HK-2 (cell line): ENCODE results near the gene FBXL19.

Source experiments
- DNase-seq: peaks from one replicate; pipeline ENCODE4 v3.0.0-alpha.2; 2018; ENCODE audit not compliant: unreplicated experiment

Gene FBXL19

DNA sequence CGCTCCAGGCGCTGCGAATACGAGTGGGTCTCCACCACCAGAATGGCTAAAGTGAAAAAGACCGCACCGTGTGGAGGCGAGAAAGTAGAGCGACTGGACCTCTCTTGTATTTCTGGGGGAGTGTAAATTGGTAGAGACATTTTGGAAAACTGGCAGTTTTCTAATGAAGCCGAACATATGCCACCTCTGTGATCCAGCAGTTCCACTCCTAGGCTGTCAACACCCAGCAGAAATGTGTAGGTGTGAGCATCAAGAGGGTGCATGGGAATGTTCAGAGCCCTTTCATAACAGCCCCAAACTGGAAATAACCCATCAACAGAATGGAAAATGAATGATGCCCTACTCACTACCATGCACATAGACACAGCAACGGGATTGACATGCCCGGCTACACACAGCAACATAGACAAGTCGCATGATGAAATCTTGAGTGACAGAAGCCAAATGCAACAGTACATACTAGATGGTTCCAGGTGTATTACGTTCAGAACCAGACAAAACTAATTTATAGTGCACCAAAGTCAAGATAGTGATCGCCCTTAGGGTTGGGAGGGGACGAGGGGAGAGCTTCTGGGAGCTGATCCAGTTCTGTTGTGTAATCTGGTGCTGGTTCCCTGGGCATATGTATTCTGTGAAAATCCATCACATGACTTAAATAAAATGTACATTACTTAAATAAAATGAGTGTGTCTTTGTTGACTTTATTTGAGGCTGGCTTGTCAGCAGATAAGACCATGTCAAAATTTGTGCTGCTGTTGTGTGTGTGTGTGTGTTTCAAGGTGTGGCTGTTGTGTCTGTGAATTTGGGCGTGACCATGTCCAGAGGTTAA lies 28.6 kb upstream of the FBXL19 start:
- no peak for DNase-seq

DNA sequence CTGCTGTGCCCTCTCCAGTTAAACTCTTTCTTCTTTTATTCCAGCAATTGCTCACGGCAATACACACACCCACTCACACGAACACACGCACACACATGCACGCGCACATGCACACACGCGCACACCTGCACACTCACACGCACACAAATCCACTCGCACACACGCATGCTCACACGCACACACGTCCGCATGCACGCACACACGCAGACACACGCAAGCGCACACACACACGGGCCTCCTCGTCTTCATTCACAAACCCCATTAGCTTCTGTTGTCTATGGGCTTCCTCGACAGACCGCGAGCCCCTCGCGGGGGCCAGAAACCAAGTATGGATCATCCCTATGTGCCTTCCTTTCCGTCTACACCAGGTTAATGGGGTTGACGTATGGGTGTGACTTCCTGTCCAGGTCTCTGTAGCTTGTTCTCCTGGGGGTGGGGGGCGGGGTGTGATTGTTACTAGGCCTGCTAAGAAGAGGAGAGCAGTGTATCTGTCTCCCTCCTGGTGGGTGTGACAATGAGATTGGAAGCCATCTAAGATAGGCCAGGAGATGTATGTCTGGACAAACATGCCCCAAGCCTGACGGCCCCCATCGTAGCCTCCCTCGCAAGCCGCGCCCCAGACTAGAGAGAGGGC lies 27.6 kb upstream of the FBXL19 start:
- no peak for DNase-seq

DNA sequence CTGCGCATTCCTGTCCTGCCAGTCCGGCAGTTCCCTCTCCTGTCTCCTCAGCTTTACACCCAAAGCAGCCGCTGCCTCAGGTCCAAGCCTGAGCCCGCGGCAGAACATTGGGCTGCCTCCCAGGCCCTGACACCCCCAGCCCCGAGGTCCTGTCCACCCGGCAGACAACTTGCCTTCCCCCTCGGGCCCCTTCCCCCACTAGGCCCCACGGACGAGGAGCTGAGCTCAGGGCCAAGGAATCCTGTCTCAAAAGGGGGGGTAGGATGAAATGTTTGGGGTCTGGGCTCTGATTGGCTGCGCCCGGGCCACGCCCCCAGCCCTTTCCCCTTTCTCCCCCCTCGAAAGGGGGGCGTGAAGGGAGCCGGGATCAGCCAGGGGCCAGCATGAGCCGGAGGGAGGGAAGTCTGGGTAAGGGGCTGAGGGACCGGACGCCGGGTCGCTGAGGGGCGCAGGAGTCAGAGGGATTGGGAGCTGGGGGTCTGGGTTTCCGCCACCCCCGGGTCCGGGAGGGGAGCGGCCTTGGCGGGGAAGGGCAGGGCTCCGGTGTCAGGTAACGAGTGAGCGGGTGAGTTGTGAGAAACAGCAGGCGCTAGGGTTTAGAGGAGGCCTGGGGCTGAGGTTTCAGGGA lies 27.0 kb upstream of the FBXL19 start, which contains the start of gene CTF1:
TSS of gene CTF1 (plus strand) at position 354 of the 628 bp plus-strand sequence. CDS start at position 384, 30 bp downstream.
- no peak for DNase-seq

DNA sequence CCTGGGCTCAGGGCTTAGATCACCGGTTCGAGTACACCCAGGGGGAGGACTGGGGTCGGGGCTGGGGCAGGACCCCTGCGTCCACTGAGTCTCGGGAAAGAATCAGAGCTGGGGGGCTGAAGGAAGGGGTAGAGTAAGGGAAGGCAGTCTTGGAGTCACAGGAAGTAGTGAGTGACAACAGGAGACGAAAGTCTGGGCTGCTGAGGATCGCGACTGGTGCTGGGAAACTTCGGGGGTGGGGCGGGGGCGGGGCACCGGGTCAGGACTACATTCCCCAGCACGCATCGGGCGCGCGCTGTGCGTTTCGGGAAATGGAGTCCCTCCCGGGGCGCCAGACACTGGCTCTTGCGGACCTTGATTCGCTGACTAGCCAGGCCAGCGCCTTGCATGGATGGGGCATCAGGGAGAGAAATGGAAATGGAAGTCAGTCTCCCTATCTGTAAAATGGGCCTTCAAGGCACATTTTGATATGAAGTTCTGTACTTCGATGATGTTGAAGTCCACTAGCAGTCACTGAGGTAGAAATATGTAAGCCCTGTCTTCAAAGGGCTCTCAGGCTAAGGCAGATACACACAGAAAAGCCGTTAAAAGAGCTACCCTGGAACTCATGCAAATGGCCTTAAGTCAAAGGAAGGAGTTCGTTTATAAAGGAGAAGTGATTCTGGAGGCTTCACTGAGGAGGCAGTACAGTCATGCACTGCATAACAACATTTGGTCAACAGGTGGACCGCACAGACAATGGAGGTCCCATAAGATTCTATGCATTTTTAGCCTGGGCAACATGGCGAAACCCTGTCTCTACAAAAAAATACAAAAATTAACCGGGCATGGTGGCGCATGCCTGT lies 26.3 kb upstream of the FBXL19 start:
- peak; percentile 41 for DNase-seq

DNA sequence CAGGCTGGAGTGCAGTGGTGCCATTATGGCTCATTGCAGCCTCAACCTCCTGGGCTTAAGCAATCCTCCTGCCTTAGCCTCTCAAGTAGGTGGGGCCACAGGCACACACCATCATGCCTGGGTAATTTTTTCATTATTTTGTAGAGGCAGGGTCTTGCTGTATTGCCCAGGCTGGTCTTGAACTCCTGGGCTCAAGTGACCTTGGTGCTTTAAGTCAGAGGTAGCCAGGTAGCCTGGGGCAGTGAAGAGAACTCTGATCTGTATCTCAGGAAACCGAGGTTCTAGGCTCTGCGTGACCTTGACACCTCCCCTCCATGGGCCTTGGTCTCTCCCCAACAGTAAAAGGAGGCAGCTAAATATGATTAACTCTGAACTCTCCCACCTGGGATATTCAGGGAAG lies 23.6 kb upstream of the FBXL19 start:
- no peak for DNase-seq

DNA sequence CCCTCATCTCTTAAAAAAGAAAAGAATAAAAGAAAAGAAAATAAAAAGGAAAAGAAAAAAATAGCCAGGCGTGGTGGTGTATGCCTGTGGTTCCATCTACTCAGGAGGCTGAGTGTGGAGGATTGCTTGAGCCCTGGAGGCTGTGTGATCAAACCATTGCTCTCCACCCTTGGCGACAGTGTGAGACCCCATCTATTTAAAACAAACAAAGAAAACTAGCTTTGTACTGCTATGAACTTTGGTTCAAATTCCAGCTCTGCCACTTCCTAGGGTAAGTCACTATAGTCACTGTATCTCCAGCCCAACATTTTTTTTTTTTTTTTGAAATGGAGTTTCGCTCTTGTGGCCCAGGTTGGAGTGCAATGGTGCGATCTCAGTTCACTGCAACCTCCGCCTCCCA lies 22.8 kb upstream of the FBXL19 start:
- DNase-seq, result no peak

DNA sequence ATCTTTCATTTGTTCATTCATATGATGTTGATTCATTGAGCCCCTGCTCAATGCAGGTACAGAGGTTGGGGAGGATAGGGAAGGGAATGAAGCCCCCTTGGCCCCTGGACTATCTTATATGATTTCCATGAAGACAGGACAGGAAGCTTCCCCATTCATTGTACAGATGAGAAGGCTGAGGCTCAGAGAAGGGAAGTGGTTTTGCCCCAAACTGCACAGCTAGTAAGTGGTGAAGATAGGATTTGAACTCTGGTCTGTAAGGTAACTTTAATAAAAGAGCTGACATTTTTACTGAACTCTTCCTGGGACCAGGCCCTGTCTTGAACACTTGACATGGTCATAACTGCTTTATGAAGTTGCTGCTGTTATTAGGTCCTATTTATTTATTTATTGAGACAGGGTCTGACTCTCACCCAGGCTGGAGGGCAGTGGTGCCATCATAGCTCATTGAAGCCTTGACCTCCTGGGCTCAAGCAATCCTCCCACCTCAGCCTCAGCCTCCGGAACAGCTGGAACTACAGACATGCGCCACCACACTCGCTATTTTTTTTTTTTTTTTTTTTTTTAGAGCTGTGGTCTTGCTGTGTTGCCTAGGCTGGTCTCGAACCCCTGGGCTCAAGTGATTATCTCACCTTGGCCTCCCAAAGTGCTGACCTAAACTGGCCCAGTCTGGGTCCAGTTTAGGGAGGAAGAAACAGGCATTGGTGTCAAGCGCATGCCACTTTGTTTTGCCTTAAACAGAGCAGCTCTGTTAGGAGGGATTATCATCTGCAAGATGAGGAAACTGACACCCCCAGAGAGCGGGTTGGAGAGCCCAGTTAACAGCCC lies 22.0 kb upstream of the FBXL19 start:
- DNase-seq, result no peak

DNA sequence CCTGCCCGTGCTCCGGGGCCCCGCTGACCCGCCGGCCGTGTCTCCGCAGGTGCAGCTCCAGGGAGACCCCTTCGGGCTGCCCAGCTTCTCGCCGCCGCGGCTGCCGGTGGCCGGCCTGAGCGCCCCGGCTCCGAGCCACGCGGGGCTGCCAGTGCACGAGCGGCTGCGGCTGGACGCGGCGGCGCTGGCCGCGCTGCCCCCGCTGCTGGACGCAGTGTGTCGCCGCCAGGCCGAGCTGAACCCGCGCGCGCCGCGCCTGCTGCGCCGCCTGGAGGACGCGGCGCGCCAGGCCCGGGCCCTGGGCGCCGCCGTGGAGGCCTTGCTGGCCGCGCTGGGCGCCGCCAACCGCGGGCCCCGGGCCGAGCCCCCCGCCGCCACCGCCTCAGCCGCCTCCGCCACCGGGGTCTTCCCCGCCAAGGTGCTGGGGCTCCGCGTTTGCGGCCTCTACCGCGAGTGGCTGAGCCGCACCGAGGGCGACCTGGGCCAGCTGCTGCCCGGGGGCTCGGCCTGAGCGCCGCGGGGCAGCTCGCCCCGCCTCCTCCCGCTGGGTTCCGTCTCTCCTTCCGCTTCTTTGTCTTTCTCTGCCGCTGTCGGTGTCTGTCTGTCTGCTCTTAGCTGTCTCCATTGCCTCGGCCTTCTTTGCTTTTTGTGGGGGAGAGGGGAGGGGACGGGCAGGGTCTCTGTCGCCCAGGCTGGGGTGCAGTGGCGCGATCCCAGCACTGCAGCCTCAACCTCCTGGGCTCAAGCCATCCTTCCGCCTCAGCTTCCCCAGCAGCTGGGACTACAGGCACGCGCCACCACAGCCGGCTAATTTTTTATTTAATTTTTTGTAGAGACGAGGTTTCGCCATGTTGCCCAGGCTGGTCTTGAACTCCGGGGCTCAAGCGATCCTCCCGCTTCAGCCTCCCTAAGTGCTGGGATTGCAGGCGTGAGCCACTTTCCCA lies 21.1 kb upstream of the FBXL19 start:
- DNase-seq, result no peak

DNA sequence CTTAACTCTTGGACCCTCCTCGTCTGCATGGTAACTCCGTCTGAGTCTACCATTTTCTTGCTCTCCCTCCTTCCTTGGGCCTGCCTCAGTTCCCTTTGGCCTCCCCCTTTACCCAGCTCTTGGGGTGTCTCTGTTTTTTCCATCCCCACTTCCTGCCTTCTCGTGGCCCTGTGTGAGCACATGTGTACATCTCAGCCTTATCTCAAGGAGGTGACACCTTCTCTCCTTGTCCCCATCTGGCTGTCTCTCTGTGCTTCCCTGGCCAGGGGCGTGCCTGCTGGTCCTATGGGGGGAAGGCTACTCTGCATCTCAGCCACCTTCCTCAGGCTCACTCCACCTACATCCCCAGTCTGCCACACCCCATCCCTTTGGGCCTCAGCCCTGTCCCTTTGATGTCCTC lies 20.4 kb upstream of the FBXL19 start:
- DNase-seq, result no peak

DNA sequence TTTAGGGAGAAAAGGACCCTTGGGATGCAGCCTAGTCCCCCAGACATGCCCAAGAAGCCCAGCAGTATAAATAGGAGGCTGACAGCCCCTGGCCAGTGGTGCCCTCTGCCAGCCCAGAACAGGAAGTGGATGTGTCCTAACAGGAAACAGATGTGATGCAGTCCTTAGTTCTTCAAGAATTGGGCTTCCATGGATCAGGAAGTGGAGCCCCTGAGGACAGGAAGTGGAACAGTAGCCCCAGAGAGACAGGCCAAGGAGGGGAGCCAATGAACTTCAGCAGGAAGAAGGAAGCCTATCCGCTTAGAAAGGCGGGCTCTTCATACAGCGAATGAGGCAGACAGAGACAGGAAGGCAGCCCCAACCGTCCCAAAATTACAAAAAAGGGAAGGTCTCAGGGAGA lies 19.8 kb upstream of the FBXL19 start:
- DNase-seq, result no peak

DNA sequence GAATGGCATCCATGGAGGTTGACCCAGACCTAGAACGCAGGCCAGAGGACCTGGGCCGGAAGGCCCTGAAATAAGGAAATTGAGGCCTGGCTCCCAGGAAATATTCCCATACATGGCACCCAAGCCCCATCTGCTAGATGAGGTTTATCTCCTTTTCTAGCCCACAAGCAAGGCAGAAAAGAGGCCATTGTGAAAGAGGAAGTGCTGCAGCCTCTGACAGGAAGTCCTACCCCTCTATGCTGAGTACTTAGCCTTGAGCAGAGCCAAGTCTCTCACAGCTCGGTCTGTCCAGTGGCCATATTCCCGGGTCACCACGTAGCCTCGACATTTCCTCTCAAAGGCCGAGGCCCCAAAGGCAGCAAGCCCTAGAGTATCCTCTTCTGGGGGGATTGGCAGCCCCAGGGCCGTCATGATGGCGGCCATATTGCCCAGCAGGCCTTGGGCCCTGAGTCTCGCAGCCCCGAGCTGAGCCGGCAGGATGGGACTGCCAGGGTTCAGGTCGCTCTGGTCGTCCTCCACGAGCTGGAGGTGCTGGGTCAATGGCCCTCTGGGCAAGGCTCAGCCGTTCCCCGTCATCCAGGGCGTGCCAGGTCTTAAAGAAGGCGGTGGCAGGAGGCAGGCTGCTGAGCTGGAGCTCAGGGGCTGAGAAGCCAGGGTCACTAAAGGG lies 19.1 kb upstream of the FBXL19 start:
- no peak for DNase-seq

DNA sequence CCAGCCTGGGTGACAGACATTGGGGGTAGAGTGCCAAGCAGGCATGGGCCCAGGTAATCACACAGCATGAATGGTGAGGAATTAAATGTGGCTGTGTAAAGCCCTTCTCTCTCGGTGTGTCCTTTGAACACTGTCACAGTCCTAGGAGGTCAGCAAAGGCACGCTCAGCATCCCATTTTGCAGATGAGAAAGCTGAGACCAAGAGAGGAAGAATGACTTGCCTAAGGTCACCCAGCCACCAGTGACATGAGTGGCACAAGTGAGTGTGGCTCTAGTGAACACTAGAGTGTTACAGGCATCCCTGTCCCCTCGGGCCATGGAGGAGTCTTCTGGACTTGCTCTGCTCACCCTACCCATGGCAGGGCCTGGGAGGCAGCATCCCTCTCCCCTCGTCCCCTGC lies 16.3 kb upstream of the FBXL19 start:
- DNase-seq, result no peak

DNA sequence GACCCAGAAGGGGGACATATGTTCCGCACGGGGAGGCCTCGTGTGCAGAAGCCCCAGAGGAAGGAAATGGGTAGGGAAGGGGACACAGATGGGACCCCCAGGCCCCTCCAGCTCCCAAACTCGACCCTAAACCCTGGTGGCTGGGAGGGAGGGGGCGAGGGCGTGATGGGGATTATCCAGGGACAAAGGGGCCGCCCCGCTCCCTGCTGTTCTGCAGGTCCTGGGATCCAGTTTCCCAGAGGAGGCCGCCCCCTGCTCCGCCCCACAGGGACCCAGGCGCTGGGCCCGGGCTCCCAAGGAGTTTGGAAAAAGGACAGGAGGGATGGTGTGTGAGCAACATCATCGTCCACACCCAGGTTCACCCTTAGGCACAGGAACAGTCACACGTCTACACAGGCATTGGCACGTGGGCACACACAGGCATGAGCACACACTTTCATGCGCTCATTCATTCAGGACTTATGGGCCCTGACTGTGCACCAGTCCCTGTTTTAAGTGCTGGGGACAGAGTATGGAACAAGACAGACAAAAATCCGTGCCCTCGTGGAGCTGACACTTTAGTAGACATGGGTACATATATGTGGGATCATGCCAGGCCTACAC lies 12.8 kb upstream of the FBXL19 start:
- no peak for DNase-seq

DNA sequence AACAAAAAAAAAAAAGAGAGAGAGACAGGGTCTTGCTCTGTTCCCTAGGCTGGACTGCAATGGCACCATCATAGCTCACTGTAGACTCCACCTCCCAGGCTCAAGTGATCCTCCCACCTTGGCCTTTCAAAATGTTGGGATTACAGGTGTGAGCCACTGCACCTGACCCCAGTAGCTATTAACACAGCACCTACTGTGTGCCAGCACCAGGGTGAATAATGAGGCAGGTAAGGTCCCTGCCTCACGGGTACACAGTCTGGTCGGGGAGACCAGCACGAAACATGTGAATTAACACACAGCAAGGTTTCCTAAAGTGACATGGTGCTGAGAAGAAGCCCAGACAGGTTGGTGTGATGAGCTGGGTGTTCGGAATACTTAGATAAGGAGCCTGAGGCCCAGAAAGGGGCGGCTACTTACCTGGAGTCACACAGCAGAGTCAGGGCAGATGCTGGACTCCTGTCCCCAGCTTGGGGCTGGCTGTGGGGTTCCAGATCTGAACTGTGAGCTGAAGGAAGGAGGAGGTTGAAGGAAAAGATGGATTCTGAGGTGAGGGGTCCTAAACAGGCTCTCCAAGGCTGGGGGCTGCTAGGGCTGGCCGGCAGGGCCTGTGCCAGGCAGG lies 10.5 kb upstream of the FBXL19 start:
- DNase-seq, result no peak

DNA sequence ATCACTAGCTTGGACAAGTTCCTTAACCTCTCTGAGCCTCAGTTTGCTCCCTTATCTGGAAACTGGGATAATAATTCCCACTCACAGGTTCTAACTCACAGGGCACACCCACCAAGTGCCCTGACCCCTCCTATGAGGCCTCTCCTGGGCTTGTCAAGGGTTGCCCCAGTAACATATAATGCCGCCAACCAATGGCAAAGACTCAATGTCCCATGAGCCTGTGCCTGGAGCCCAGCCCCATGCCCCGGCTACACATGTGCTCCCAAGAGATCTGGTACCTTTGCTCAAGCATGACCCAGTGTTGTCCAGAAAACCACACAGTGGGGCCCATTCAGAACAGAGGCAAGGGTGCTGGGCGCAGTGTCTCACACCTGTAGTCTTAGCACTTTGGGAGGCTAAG lies 8.5 kb upstream of the FBXL19 start:
- DNase-seq, result no peak

DNA sequence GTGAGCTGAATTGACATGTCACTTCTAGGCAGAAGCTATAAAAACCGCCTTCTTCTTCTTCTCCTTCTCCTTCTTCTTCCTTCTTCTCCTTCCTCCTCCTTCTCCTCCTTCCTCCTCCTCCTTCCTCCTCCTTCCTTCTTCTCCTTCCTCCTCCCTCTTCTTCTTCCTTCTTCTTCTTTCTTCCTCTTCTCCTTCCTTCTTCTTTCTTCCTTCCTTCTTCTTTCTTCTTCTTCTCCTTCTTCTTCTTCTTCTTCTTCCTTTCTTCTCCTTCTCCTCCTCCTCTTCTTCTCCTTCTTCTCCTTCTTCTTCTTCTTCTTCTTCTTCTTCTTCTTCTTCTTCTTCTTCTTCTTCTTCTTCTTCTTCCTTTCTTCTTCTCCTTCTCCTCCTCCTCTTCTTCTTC lies 4.8 kb upstream of the FBXL19 start:
- no peak for DNase-seq

DNA sequence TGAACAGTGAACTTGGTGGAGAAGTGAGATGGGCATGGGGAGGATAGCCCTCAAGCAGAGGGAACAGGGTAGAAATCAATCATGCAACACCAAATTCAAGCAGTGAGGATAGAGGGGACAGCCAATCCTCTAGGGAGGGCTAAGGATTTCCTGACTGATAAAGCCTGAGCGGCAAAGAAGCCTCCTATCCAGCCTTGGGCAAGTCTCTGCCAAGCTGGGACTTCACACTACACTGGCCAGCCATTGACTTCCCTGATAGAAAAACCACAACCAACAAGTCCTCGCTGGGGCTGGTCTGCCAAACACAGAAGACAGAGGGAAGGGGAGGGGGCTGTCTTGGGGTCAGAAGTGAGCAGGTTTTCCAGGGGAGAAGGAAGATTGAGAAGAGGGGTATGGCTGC lies 2.5 kb upstream of the FBXL19 start:
- DNase-seq, result no peak

DNA sequence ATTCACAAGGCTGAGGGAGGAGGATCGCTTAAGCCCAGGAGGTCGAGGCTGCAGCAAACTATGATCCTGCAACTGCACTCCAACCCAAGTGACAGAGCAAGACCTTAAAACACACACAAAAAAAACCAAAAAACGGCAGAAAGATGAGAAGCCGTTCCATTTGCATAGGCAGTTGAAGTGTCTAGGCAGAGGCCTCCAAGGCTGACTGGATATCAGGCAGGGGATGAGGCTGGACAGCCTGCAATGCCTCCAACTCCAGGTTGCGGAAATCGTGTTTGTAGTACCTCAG lies 2.0 kb upstream of the FBXL19 start:
- DNase-seq, result no peak
